ENCODE measurements around the gene NFKBIA. TPM values are rescaled to one million over a fixed set of nuclear protein-coding genes. Genes with fewer than 3 reads are reported as not detected.
A peak's percentile ranks its signal among the peaks of the same experiment; 100 is the strongest.

NFKBIA gene
- polyA plus RNA-seq, 1 donor (not counting 4 experiments of a cell fraction or from before 2014, with no cell fraction given), result 123 TPM

GRCh38 chr14:35423621-35424020 is 19.1 kb upstream of the NFKBIA start:
- Histone ChIP-seq H3K4me2 (ENCODE audit: control insufficient read depth, extremely low read depth, insufficient read depth, low read depth, low read length) (no peak overlapping the region), H3K4me3 (ENCODE audit: control insufficient read depth in 2 of 3, extremely low read depth in 1 of 3, insufficient read depth in 2 of 3, low read depth in 1 of 3, low read length in 3 of 3) (no peak overlapping the region), H4K20me1 (ENCODE audit: control insufficient read depth, extremely low read depth, insufficient read depth, low read length) (no peaks in the 10 kb centered on the region), H3K27ac (ENCODE audit: control insufficient read depth, insufficient read depth, low read length) (no peak overlapping the region), H3K36me3 (ENCODE audit: control insufficient read depth in 2 of 2, extremely low read depth in 1 of 2, insufficient read depth in 2 of 2, low read length in 2 of 2) (no peaks in the 10 kb centered on the region), H3K9me3 (ENCODE audit: control insufficient read depth, low read depth, low read length) (no peaks in the 10 kb centered on the region), H3K9me1 (ENCODE audit: control insufficient read depth, extremely low read depth, insufficient read depth, low read length) (no peaks in the 10 kb centered on the region), H2AFZ (ENCODE audit: control insufficient read depth, low read length) (no peak overlapping the region), H3K4me1 (ENCODE audit: control insufficient read depth, extremely low read depth, insufficient read depth, low read length) (peaks cover 8% of the 10 kb centered on the region), H3K79me2 (ENCODE audit: control insufficient read depth, insufficient read depth, low read length) (no peaks in the 10 kb centered on the region), H3K27me3 (ENCODE audit: control insufficient read depth, extremely low read depth, insufficient read depth, low read length) (no peaks in the 10 kb centered on the region), H3K9ac (ENCODE audit: control insufficient read depth, extremely low read depth, insufficient read depth, low read length) (no peak overlapping the region)
- no peak for FAIRE-seq
- dilution Hi-C loops (cut with MboI; ENCODE audit: extremely low pct_ligation_motif_present, low sequenced_read_pairs), result no loop called here
- DNase-seq (ENCODE audit: low read depth, low spot score), result no peak
- TF ChIP-seq CTCF (optimal IDR thresholded peaks at IDR 0.05 in 1 of 3, IDR thresholded peaks at IDR 0.05 in 1 of 3, conservative IDR thresholded peaks at IDR 0.05 in 1 of 3; ENCODE audit: extremely low read depth in 1 of 3, insufficient read depth in 2 of 3, low read length in 3 of 3) (no peak), EZH2 (IDR thresholded peaks at IDR 0.05; ENCODE audit: low read length) (no peak)

GRCh38 chr14:35420036-35420811 is 15.7 kb upstream of the NFKBIA start:
- dilution Hi-C loops (cut with MboI; ENCODE audit: extremely low pct_ligation_motif_present, low sequenced_read_pairs), result no loop called here
- DNase-seq (ENCODE audit: low read depth, low spot score) (no peak), FAIRE-seq (no peak)
- H3K79me2 ChIP-seq (ENCODE audit: control insufficient read depth, insufficient read depth, low read length), result no peaks in the 10 kb centered on the region
- H3K4me2 ChIP-seq (ENCODE audit: control insufficient read depth, extremely low read depth, insufficient read depth, low read depth, low read length), result peak overlapping the region; percentile 34
- H3K9me1 ChIP-seq (ENCODE audit: control insufficient read depth, extremely low read depth, insufficient read depth, low read length), result no peaks in the 10 kb centered on the region
- H3K36me3 ChIP-seq (ENCODE audit: control insufficient read depth in 2 of 2, extremely low read depth in 1 of 2, insufficient read depth in 2 of 2, low read length in 2 of 2), result no peaks in the 10 kb centered on the region
- no peaks in the 10 kb centered on the region for H4K20me1 ChIP-seq (ENCODE audit: control insufficient read depth, extremely low read depth, insufficient read depth, low read length)
- H3K4me1 ChIP-seq (ENCODE audit: control insufficient read depth, extremely low read depth, insufficient read depth, low read length), result peaks cover 8% of the 10 kb centered on the region
- H3K27ac ChIP-seq (ENCODE audit: control insufficient read depth, insufficient read depth, low read length), result no peak overlapping the region
- peak overlapping the region; percentile 33 for H2AFZ ChIP-seq (ENCODE audit: control insufficient read depth, low read length)
- TF ChIP-seq CTCF (optimal IDR thresholded peaks at IDR 0.05 in 1 of 3, IDR thresholded peaks at IDR 0.05 in 1 of 3, conservative IDR thresholded peaks at IDR 0.05 in 1 of 3; ENCODE audit: extremely low read depth in 1 of 3, insufficient read depth in 2 of 3, low read length in 3 of 3) (no peak), EZH2 (IDR thresholded peaks at IDR 0.05; ENCODE audit: low read length) (no peak)
- no peak overlapping the region for H3K9ac ChIP-seq (ENCODE audit: control insufficient read depth, extremely low read depth, insufficient read depth, low read length)
- no peaks in the 10 kb centered on the region for H3K9me3 ChIP-seq (ENCODE audit: control insufficient read depth, low read depth, low read length)
- no peaks in the 10 kb centered on the region for H3K27me3 ChIP-seq (ENCODE audit: control insufficient read depth, extremely low read depth, insufficient read depth, low read length)
- H3K4me3 ChIP-seq (ENCODE audit: control insufficient read depth in 2 of 3, extremely low read depth in 1 of 3, insufficient read depth in 2 of 3, low read depth in 1 of 3, low read length in 3 of 3), result no peak overlapping the region

Data from keratinocyte (primary cell).